HG03196 (cell line): ENCODE measurements around the gene SLC2A10.

ENCODE experiments used
- ATAC-seq: cut with Tn5 transposase; IDR thresholded peaks from one replicate; pipeline ENCODE4 v1.9.1; 2021; ENCODE audit not compliant: unreplicated experiment

The SLC2A10 gene

GRCh38 chr20:46701986-46702385, 7.5 kb upstream of the SLC2A10 start:
- ATAC-seq = no peak

GRCh38 chr20:46702447-46703203, 6.8 kb upstream of the SLC2A10 start:
- ATAC-seq = no peak

GRCh38 chr20:46703435-46703834, 6.0 kb upstream of the SLC2A10 start:
- no peak for ATAC-seq

GRCh38 chr20:46704714-46705377, 4.6 kb upstream of the SLC2A10 start:
- ATAC-seq = no peak

- no peak for ATAC-seq
Observed at GRCh38 chr20:46705378-46705729, 4.1 kb upstream of the SLC2A10 start.

- ATAC-seq = no peak
Observed at GRCh38 chr20:46706242-46706641, 3.2 kb upstream of the SLC2A10 start.

GRCh38 chr20:46708172-46708860, 1.1 kb upstream of the SLC2A10 start:
- ATAC-seq = no peak

- ATAC-seq = no peak
Observed at GRCh38 chr20:46709055-46709458, 392 bp upstream of the SLC2A10 start.

- no peak for ATAC-seq
Observed at GRCh38 chr20:46710153-46710913, 884 bp downstream of the SLC2A10 start.

- no peak for ATAC-seq
Observed at GRCh38 chr20:46712056-46712636, 2.7 kb downstream of the SLC2A10 start.

GRCh38 chr20:46713957-46714834, 4.7 kb downstream of the SLC2A10 start:
- no peak for ATAC-seq

- no peak for ATAC-seq
Observed at GRCh38 chr20:46715292-46715756, 5.9 kb downstream of the SLC2A10 start.

- no peak for ATAC-seq
Observed at GRCh38 chr20:46717818-46718541, 8.5 kb downstream of the SLC2A10 start.

GRCh38 chr20:46720019-46720418, 10.6 kb downstream of the SLC2A10 start:
- no peak for ATAC-seq

- no peak for ATAC-seq
Observed at GRCh38 chr20:46720776-46721425, 11.5 kb downstream of the SLC2A10 start.

- no peak for ATAC-seq
Observed at GRCh38 chr20:46721476-46721875, 12.0 kb downstream of the SLC2A10 start.

GRCh38 chr20:46722450-46722849, 13.0 kb downstream of the SLC2A10 start:
- ATAC-seq = no peak

- no peak for ATAC-seq
Observed at GRCh38 chr20:46723039-46723438, 13.6 kb downstream of the SLC2A10 start.
